ENCODE results near the gene FDXACB1. TPM values are rescaled to one million over a fixed set of nuclear protein-coding genes. Genes with fewer than 3 reads are reported as not detected.
"Not testable (repeated sequence)": the region's sequence is repeated elsewhere in the genome, so short reads cannot be mapped to it uniquely, and the experiment has no call there.

The FDXACB1 gene
- total RNA-seq, 1 experiment from 2014 or later, result 2.8 TPM

- Histone ChIP-seq H3K4me2 (ENCODE audit: insufficient read depth, insufficient read length, low read length) (no peak overlapping the region), H3K27ac (ENCODE audit: insufficient read length, low read depth, low read length) (no peak overlapping the region), H4K5ac (ENCODE audit: insufficient read length, low read depth, low read length) (no peak overlapping the region), H2BK12ac (ENCODE audit: insufficient read length, low read depth, low read length) (no peak overlapping the region), H3K4ac (ENCODE audit: low read depth, low read length) (no peak overlapping the region), H3K27me3 (ENCODE audit: insufficient read depth, low read length) (no peaks in the 10 kb centered on the region), H3K14ac (ENCODE audit: insufficient read depth, low read length) (no peak overlapping the region), H3T11ph (ENCODE audit: low read length) (no peak overlapping the region), H2AFZ (ENCODE audit: low read length) (no peak overlapping the region), H3K9ac (ENCODE audit: extremely low read depth, insufficient read length, low read length) (no peak overlapping the region), H4K20me1 (ENCODE audit: control insufficient read depth, insufficient read depth, insufficient read length) (no peaks in the 10 kb centered on the region), H3K56ac (ENCODE audit: insufficient read length, low read depth, low read length) (no peak overlapping the region), H3K23me2 (ENCODE audit: insufficient read length, low read depth, low read length, poor library complexity, severe bottlenecking) (no peaks in the 10 kb centered on the region), H2AK5ac (ENCODE audit: insufficient read length, low read length) (no peak overlapping the region), H4K8ac (replicated peaks; ENCODE audit: insufficient read length, low read depth, low read length) (no peak overlapping the region), H3K9me3 (ENCODE audit: control insufficient read depth, low read depth, low read length) (no peaks in the 10 kb centered on the region), H3K79me2 (ENCODE audit: insufficient read depth, low read length) (no peaks in the 10 kb centered on the region), H2BK5ac (ENCODE audit: insufficient read length, low read length) (no peak overlapping the region), H2BK120ac (ENCODE audit: low read depth, low read length, poor library complexity, severe bottlenecking) (no peak overlapping the region), H4K91ac (ENCODE audit: insufficient read length, low read depth, low read length) (no peak overlapping the region), H2BK20ac (ENCODE audit: low read depth, low read length, poor library complexity, severe bottlenecking) (no peak overlapping the region), H3K79me1 (ENCODE audit: insufficient read depth, low read depth, low read length, poor library complexity, severe bottlenecking) (no peaks in the 10 kb centered on the region), H3K18ac (ENCODE audit: insufficient read length, low read depth, low read length) (no peak overlapping the region), H2BK15ac (ENCODE audit: low read depth, low read length) (no peak overlapping the region), H3K4me1 (ENCODE audit: insufficient read depth, low read length) (no peaks in the 10 kb centered on the region), H3K23ac (ENCODE audit: insufficient read length, low read depth, low read length) (no peak overlapping the region)
- Mint-ChIP-seq H3K4me1 (no peaks in the 10 kb centered on the region), H3K36me3 (ENCODE audit: insufficient read depth in 1 of 3, low read depth in 3 of 3) (no peaks in the 10 kb centered on the region), H3K27me3 (ENCODE audit: low read depth) (no peaks in the 10 kb centered on the region; the same call in none of the 2 replicates), H3K9me3 (no peaks in the 10 kb centered on the region), H3K27ac (no peak overlapping the region), H3K4me3 (no peak overlapping the region)
- WGBS (ENCODE audit: extremely low coverage, insufficient read length, low lambda C conversion rate), result no CpG with 5 or more reads among the region's 4 CpGs
- TF ChIP-seq, protein P1, sequence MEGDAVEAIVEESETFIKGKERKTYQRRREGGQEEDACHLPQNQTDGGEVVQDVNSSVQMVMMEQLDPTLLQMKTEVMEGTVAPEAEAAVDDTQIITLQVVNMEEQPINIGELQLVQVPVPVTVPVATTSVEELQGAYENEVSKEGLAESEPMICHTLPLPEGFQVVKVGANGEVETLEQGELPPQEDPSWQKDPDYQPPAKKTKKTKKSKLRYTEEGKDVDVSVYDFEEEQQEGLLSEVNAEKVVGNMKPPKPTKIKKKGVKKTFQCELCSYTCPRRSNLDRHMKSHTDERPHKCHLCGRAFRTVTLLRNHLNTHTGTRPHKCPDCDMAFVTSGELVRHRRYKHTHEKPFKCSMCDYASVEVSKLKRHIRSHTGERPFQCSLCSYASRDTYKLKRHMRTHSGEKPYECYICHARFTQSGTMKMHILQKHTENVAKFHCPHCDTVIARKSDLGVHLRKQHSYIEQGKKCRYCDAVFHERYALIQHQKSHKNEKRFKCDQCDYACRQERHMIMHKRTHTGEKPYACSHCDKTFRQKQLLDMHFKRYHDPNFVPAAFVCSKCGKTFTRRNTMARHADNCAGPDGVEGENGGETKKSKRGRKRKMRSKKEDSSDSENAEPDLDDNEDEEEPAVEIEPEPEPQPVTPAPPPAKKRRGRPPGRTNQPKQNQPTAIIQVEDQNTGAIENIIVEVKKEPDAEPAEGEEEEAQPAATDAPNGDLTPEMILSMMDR (conservative IDR thresholded peaks at IDR 0.05), result no peak
- DNase-seq, result no peak
Measured at GRCh38 chr11:111886032-111886431, 7.1 kb upstream of the FDXACB1 start.

DNA sequence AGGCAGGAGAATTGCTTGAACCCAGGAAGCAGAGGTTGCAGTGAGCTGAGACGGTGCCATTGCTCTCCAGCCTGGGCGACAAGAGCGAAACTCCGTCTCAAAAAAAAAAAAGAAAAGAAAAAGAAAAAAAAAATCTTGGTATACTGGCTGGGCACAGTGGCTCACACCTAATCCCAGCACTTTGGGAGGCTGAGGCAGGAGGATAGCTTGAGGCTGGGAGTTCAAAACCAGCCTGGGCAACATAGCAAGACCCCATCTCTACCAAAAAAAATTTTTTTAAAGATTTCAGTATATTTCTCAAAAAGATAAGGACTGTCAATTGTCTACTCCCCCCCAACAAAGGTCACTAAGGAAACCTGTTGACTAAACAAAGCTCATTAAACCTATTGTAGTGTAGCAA is 6.1 kb upstream of the FDXACB1 start:
- H3K4me3 Mint-ChIP-seq; H3K27me3 ChIP-seq (ENCODE audit: insufficient read depth, low read length); H3K9me3 Mint-ChIP-seq: not testable (repeated sequence)

More for the DNA sequence above, 6.1 kb upstream of the FDXACB1 start:
- not testable (repeated sequence) for H3K9ac ChIP-seq (ENCODE audit: extremely low read depth, insufficient read length, low read length); H4K20me1 ChIP-seq (ENCODE audit: control insufficient read depth, insufficient read depth, insufficient read length); H2BK20ac ChIP-seq (ENCODE audit: low read depth, low read length, poor library complexity, severe bottlenecking); H3K56ac ChIP-seq (ENCODE audit: insufficient read length, low read depth, low read length); H2BK12ac ChIP-seq (ENCODE audit: insufficient read length, low read depth, low read length); H3K23me2 ChIP-seq (ENCODE audit: insufficient read length, low read depth, low read length, poor library complexity, severe bottlenecking); H4K8ac ChIP-seq (replicated peaks; ENCODE audit: insufficient read length, low read depth, low read length); H3K36me3 Mint-ChIP-seq (ENCODE audit: insufficient read depth in 1 of 3, low read depth in 3 of 3); H3K27ac ChIP-seq (ENCODE audit: insufficient read length, low read depth, low read length); H2AK5ac ChIP-seq (ENCODE audit: insufficient read length, low read length); H4K5ac ChIP-seq (ENCODE audit: insufficient read length, low read depth, low read length); H3K9me3 ChIP-seq (ENCODE audit: control insufficient read depth, low read depth, low read length); H4K91ac ChIP-seq (ENCODE audit: insufficient read length, low read depth, low read length); H2BK120ac ChIP-seq (ENCODE audit: low read depth, low read length, poor library complexity, severe bottlenecking); H3K4me1 Mint-ChIP-seq; H3K23ac ChIP-seq (ENCODE audit: insufficient read length, low read depth, low read length); H2BK15ac ChIP-seq (ENCODE audit: low read depth, low read length); H3K79me1 ChIP-seq (ENCODE audit: insufficient read depth, low read depth, low read length, poor library complexity, severe bottlenecking); DNase-seq; H2BK5ac ChIP-seq (ENCODE audit: insufficient read length, low read length); H3K27ac Mint-ChIP-seq; H3K4me1 ChIP-seq (ENCODE audit: insufficient read depth, low read length); H3K4ac ChIP-seq (ENCODE audit: low read depth, low read length); H3K79me2 ChIP-seq (ENCODE audit: insufficient read depth, low read length); H3K14ac ChIP-seq (ENCODE audit: insufficient read depth, low read length); H3T11ph ChIP-seq (ENCODE audit: low read length); H2AFZ ChIP-seq (ENCODE audit: low read length); H3K27me3 Mint-ChIP-seq (ENCODE audit: low read depth); H3K18ac ChIP-seq (ENCODE audit: insufficient read length, low read depth, low read length); H3K4me2 ChIP-seq (ENCODE audit: insufficient read depth, insufficient read length, low read length)
- WGBS (ENCODE audit: extremely low coverage, insufficient read length, low lambda C conversion rate), result no CpG with 5 or more reads among the region's 4 CpGs
